Adipocyte (in vitro differentiated cells): ENCODE data around the gene HPCAL4.

Source experiments
- DNase-seq: peaks from one replicate; pipeline ENCODE4 v3.0.0-alpha.2; 2015; ENCODE audit warnings: low read depth
- H3K27me3 ChIP-seq: replicated peaks from 2 replicates; pipeline ENCODE4 v1.7.0; 2013; ENCODE audit warnings: mild to moderate bottlenecking, low read length, moderate library complexity; ENCODE audit not compliant: control insufficient read depth, insufficient read depth
- H3K36me3 ChIP-seq: 2 replicates; pipeline ENCODE4 v1.7.0; 2013; ENCODE audit warnings: low read length, mild to moderate bottlenecking, moderate library complexity; ENCODE audit not compliant: control insufficient read depth, insufficient read depth, severe bottlenecking
- H3K4me1 ChIP-seq: 2 replicates; pipeline ENCODE4 v1.7.0; 2013; ENCODE audit warnings: mild to moderate bottlenecking, low read length, moderate library complexity; ENCODE audit not compliant: control insufficient read depth, insufficient read depth
- H3K4me3 ChIP-seq: 2 replicates; pipeline ENCODE4 v1.7.0; 2013; ENCODE audit warnings: mild to moderate bottlenecking, low read length, moderate library complexity
- H3K9ac ChIP-seq: 2 replicates; pipeline ENCODE4 v1.7.0; 2013; ENCODE audit warnings: mild to moderate bottlenecking, low read length, moderate library complexity
- H3K9me3 ChIP-seq: 2 replicates; pipeline ENCODE4 v1.7.0; 2013; ENCODE audit warnings: mild to moderate bottlenecking, low read length, moderate library complexity; ENCODE audit not compliant: control insufficient read depth

HPCAL4 gene

DNA sequence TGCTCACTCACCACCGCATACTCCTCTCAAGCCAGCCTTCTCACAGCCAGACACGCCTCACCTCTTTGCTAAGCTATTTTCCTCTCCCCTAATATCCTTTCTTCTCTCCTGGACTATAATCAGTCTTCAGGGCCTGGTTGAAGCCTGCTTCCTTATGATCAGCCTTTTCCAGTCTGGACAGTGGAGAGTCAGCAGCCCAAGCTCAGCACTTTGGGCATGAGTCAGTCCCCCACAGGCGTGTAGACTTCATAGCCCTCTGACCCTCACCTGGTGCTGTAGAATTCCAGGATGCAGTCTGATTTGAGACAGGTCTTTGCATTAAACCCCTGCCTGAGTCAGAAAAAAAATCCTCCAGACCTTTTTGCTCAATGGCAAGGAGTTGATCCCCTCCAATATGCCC lies 2.5 kb downstream of the HPCAL4 start:
- no peaks in the 10 kb centered on the region for H3K36me3 ChIP-seq
- DNase-seq = no peak
- H3K9me3 ChIP-seq = no peaks in the 10 kb centered on the region
- H3K9ac ChIP-seq = no peak overlapping the region
- H3K4me3 ChIP-seq = no peak overlapping the region
- peaks cover 7% of the 10 kb centered on the region for H3K4me1 ChIP-seq
- H3K27me3 ChIP-seq = peaks cover 84% of the 10 kb centered on the region

DNA sequence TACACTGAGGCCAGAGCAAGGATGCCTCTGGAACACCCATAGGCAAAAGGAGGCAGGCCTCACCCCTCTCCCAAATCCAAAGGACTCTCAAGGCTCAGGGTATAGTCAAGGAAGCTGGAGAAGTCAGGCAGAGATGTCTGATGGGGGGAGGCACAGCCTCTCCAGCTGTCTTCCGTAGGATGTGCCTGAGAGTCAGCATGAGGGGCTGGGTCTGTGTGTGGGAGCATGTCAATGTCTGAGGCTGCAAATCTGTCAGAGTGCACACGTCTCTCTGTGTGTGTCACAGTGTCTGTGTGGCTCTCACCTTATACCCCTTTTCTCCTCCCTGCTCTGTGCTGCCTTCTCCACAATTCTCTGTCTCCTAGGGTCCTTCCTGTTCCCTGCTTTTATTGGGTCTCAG lies 4.0 kb downstream of the HPCAL4 start:
- H3K4me1 ChIP-seq = peaks cover 7% of the 10 kb centered on the region
- peaks cover 82% of the 10 kb centered on the region for H3K27me3 ChIP-seq
- DNase-seq = no peak

DNA sequence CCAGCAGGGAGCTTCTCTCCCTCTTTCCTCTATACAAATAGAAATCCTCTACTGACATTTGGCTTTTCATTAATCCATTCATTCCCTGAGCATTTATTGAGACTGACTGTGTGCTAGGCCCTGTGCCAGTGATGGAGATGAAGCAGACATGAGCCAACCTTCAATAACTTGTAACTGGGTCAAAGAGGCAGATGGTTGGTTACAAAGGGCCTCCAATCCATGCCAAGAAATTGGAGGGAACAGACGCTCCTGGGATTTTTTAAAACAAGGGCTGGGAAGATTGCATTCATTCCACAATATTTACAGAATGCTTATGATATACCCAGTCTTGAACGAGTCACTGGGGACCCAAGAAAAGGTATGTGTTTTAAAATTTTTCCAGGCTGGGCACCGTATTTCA lies 6.2 kb downstream of the HPCAL4 start:
- H3K4me3 ChIP-seq = no peak overlapping the region
- DNase-seq = no peak
- no peak overlapping the region for H3K9ac ChIP-seq
- H3K27me3 ChIP-seq = peaks cover 82% of the 10 kb centered on the region
- no peaks in the 10 kb centered on the region for H3K4me1 ChIP-seq
- no peaks in the 10 kb centered on the region for H3K9me3 ChIP-seq
- H3K36me3 ChIP-seq = no peaks in the 10 kb centered on the region

More for the DNA sequence above, 4.0 kb downstream of the HPCAL4 start:
- Histone ChIP-seq H3K4me3 (no peak overlapping the region), H3K36me3 (no peaks in the 10 kb centered on the region), H3K9ac (no peak overlapping the region), H3K9me3 (no peaks in the 10 kb centered on the region)

DNA sequence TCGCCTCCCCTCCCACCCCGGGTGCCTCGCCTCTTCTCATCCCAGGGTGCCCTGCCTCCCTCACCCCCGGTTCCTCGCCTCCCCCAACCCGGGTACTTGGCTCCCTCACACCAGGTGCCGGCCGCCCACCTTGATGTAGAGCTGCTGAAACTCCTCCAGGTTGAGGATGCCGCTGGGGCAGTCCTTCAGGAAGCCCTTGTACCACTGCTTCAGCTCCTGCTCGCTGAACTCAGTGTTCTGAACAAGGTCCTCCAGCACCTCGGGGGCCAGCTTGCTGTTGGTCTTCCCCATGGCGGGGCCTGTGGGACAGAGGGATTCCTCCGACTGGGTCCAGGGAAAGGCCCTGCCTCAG lies 6.9 kb downstream of the HPCAL4 start:
- Histone ChIP-seq H3K4me3 (no peak overlapping the region), H3K4me1 (no peaks in the 10 kb centered on the region), H3K36me3 (no peaks in the 10 kb centered on the region), H3K9ac (no peak overlapping the region), H3K9me3 (no peaks in the 10 kb centered on the region), H3K27me3 (peaks cover 75% of the 10 kb centered on the region)
- no peak for DNase-seq

DNA sequence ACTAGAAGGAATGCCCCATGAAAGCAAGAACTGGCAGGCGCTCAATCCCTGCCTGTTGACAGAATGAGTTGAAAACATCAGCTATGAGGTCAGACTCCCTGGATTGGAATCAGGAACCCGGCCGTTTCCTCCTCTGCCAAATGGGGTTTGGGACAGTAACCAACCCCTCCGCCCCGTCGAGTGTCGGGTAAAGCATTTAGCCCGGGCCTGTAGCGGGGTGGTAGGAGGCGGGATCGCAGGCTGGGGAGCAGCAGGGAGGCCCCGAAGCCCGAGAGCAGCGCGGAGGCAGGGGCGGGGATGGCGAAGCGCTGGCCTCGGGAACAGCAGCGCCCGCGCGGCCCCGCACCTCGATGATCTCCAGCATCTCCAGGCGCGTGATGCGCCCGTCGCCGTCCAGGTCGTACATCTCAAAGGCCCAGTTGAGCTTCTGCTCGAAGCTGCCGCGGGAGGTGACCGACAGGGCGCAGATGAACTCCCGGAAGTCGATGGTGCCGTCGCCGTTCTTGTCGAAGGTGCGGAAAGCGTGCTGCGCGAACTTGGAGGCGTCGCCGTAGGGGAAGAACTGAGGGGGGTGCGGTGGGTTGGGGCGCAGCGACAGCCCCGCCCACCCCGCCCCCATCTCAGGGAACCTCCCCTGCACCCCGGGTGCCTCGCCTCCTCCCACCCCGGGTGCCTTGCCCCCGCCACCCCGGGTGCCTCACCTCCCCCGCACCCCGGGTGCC lies 7.5 kb downstream of the HPCAL4 start:
- H3K36me3 ChIP-seq = no peaks in the 10 kb centered on the region
- no peaks in the 10 kb centered on the region for H3K4me1 ChIP-seq
- peaks cover 69% of the 10 kb centered on the region for H3K27me3 ChIP-seq
- no peak overlapping the region for H3K9ac ChIP-seq
- no peak overlapping the region for H3K4me3 ChIP-seq
- H3K9me3 ChIP-seq = no peaks in the 10 kb centered on the region
- no peak for DNase-seq

DNA sequence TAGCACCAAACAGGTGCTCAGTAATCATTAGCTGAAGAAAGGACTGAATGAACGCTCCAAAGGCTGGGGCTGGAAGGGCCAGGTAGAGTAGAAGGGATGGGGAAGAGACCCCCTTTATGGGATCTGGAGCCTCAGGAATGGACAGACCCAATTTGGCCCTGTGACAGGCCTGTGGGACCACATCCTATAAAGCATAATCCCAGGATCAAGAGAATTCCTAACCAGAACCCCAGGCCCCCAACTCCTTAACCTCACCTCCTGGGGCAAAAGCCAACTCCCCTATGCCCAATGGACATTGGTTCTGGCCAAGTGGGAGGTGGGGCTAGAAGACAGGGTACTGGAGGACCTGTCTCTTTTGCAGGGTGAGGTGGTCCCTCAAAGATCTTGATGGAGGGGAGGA lies 9.2 kb downstream of the HPCAL4 start:
- Histone ChIP-seq H3K9ac (no peak overlapping the region), H3K9me3 (no peaks in the 10 kb centered on the region), H3K36me3 (no peaks in the 10 kb centered on the region), H3K27me3 (peaks cover 66% of the 10 kb centered on the region), H3K4me3 (no peak overlapping the region), H3K4me1 (no peaks in the 10 kb centered on the region)
- DNase-seq = no peak

DNA sequence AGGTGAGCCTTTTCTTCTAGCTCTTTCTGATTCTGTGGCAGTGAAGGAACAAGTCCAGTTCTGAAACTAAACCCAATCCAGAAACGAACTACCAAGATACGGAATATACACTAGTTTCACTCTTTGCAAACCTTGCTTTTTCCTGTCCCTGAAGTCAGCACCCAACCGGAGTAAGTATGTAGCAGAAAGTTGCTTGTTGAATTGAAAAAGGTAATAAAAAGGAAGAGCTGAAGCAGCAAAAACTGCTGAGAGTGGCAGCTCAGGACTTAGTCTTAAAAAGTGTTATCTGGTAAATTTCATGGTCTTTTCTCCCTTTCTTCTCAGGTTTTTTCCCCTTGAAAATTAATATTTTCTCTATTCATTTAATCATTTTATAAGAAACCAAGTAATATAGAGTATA lies 9.9 kb downstream of the HPCAL4 start:
- Histone ChIP-seq H3K4me1 (no peaks in the 10 kb centered on the region), H3K27me3 (peaks cover 64% of the 10 kb centered on the region), H3K36me3 (no peaks in the 10 kb centered on the region), H3K4me3 (no peak overlapping the region), H3K9ac (no peak overlapping the region), H3K9me3 (no peaks in the 10 kb centered on the region)
- DNase-seq = no peak

DNA sequence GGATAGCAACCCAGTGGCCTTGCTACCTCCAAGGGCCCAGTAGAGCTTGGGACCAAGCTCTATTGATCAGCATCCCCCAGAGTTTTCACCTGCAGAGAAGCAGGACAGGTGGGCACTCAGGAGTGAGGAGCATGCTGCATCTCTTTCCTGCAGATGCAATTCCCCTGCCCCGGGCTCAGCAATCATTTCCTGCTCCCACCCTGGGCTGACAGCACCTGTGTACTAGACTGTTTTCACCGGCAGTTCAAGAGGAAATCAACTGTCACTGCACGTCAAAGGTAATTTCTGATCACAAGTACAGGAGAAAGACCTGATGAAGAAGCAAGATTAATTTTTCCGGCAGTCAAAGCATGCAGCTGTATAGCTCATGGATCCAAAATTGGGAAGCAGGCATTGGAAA lies 10.5 kb downstream of the HPCAL4 start:
- no peak overlapping the region for H3K9ac ChIP-seq
- DNase-seq = no peak
- H3K4me3 ChIP-seq = no peak overlapping the region
- H3K4me1 ChIP-seq = no peaks in the 10 kb centered on the region
- H3K27me3 ChIP-seq = peaks cover 62% of the 10 kb centered on the region
- H3K36me3 ChIP-seq = no peaks in the 10 kb centered on the region
- no peaks in the 10 kb centered on the region for H3K9me3 ChIP-seq

DNA sequence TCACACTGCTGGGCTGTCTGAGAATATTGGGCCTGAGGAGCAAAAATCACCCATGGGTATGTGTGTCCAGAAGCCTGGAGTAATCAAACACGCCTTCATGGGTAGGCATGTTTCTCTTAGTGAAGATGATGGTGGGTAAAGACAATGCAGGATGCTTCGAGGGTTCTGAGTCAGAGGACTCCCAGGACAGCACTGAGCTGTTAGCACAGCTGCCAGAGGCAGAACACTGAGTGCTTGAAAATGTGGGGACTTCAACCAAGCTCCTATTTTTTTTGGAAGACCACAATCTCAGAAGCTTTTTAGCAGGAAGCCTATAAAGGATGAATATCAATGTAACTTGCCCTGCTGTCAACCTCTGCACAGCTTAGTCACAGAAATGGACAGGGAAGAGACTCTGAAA lies 11.4 kb downstream of the HPCAL4 start:
- DNase-seq = peak; percentile 12
- Histone ChIP-seq H3K4me1 (no peaks in the 10 kb centered on the region), H3K36me3 (no peaks in the 10 kb centered on the region), H3K9ac (no peak overlapping the region), H3K4me3 (no peak overlapping the region), H3K9me3 (no peaks in the 10 kb centered on the region), H3K27me3 (peaks cover 55% of the 10 kb centered on the region)

DNA sequence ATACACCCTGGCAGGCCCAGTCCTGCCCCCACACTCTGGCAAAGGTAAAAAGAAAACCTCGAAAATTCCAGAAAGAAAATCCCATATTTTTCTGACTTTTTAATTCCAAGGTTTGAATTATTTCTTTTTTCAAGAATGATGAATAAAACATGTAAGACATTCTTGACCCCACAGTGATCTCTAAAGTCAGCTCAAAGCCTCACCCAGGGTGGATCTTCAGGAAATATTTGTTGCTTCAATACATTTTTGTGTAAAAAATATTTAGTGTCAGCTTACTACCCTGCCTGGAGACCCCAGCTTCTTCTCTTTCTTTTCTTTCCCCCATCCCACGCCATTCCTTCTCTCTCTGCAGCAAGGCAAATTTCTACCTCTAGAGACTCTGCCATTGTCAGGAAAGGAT lies 12.3 kb downstream of the HPCAL4 start:
- Histone ChIP-seq H3K27me3 (peaks cover 58% of the 10 kb centered on the region), H3K4me1 (no peaks in the 10 kb centered on the region), H3K9me3 (peaks cover 1% of the 10 kb centered on the region), H3K36me3 (no peaks in the 10 kb centered on the region), H3K9ac (no peak overlapping the region), H3K4me3 (no peak overlapping the region)
- DNase-seq = no peak

DNA sequence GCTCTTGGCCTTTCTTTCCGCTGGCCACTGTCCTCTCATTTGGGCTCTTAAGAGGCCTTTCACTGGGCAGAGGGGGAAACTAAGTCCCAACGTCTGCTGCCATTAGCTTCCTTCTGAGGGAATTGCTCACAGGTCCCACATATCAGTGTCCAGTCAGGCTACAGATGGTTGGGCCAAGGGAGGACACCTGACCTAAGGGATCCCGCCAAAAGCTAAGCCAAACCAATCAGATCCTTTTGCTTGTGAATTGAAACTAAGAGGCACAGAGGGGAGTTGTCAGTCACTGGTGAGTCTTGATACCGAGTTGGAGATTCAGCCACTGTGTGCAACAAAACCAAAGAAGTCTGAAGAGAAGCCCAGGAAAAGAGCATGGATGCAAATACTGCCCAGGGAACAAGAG lies 13.6 kb downstream of the HPCAL4 start:
- Histone ChIP-seq H3K36me3 (no peaks in the 10 kb centered on the region), H3K9ac (no peak overlapping the region), H3K9me3 (peaks cover 14% of the 10 kb centered on the region), H3K4me1 (no peaks in the 10 kb centered on the region), H3K27me3 (peaks cover 60% of the 10 kb centered on the region), H3K4me3 (no peak overlapping the region)
- no peak for DNase-seq

DNA sequence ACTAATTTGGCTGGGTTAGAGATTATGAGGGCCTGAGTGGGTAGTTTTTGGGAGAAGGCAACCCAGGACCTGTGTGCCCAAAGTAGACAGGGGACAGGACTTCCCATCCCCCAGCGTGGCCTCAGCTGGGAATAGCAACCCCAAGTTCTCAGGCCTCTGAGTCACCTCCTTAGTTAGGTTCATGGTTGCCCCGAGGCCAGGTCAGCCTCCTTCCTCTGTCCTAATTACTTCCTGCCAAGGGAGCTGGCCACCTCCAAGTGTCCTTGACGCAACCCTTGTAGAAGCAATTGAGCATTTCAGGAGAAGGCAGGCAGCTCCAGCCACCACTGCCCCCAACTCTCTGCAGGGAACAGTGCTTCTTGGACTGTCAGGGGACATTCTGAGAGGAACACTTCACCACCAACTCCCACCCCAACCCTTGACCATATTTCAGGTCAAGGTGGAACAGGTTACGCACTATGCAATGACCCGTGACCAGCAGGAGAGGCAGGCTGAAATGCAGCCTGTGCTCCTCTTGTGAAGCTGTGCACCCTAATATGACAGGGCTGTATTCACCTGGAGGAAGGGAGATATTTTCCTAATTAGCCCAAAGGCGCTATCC lies 14.2 kb downstream of the HPCAL4 start:
- DNase-seq = no peak
- H3K36me3 ChIP-seq = no peaks in the 10 kb centered on the region
- peaks cover 4% of the 10 kb centered on the region for H3K4me1 ChIP-seq
- H3K4me3 ChIP-seq = no peak overlapping the region
- H3K9me3 ChIP-seq = peaks cover 15% of the 10 kb centered on the region
- no peak overlapping the region for H3K9ac ChIP-seq
- H3K27me3 ChIP-seq = peaks cover 60% of the 10 kb centered on the region
